UCSD-AML1 (cell line): Measurements from ENCODE around the gene WNT7B.

ENCODE experiments used
- DNase-seq: peaks from one replicate; lab custom pipeline; 2025; ENCODE audit not compliant: unreplicated experiment; lab: John Stamatoyannopoulos, UW

The WNT7B gene

GRCh38 chr22:45974498-45974897 is 2.5 kb downstream of the WNT7B start:
- DNase-seq = no peak

- DNase-seq = no peak
Observed at GRCh38 chr22:45972889-45973253, 4.1 kb downstream of the WNT7B start.

- DNase-seq = no peak
Observed at GRCh38 chr22:45972091-45972888, 4.7 kb downstream of the WNT7B start.

GRCh38 chr22:45971408-45972028 is 5.4 kb downstream of the WNT7B start:
- no peak for DNase-seq

GRCh38 chr22:45970705-45971407 is 6.1 kb downstream of the WNT7B start:
- DNase-seq = no peak

- no peak for DNase-seq
Observed at GRCh38 chr22:45969801-45970470, 7.0 kb downstream of the WNT7B start.

- no peak for DNase-seq
Observed at GRCh38 chr22:45969414-45969799, 7.6 kb downstream of the WNT7B start.

GRCh38 chr22:45968751-45969413 is 8.1 kb downstream of the WNT7B start:
- no peak for DNase-seq

GRCh38 chr22:45968003-45968650 is 8.8 kb downstream of the WNT7B start:
- DNase-seq = no peak

GRCh38 chr22:45966895-45967365 is 10.0 kb downstream of the WNT7B start:
- no peak for DNase-seq

- peak; percentile 27 for DNase-seq
Observed at GRCh38 chr22:45966320-45966894, 10.6 kb downstream of the WNT7B start.

GRCh38 chr22:45965563-45965962 is 11.4 kb downstream of the WNT7B start:
- no peak for DNase-seq

GRCh38 chr22:45964926-45965527 is 11.9 kb downstream of the WNT7B start:
- no peak for DNase-seq

GRCh38 chr22:45964372-45964771 is 12.6 kb downstream of the WNT7B start:
- DNase-seq = no peak

- DNase-seq = no peak
Observed at GRCh38 chr22:45963821-45964220, 13.1 kb downstream of the WNT7B start.

- DNase-seq = no peak
Observed at GRCh38 chr22:45962756-45963324, 14.1 kb downstream of the WNT7B start.

- no peak for DNase-seq
Observed at GRCh38 chr22:45962434-45962718, 14.6 kb downstream of the WNT7B start.

GRCh38 chr22:45961679-45962433 is 15.1 kb downstream of the WNT7B start:
- no peak for DNase-seq
